Measurements from ENCODE around the gene CLBA1.
"Not testable (repeated sequence)": the region's sequence is repeated elsewhere in the genome, so short reads cannot be mapped to it uniquely, and the experiment has no call there.

CLBA1 gene

GRCh38 chr14:104985675-104986486, at the start of gene CLBA1:
Gene CLBA1 (plus strand): TSS chr14:104985788. CDS start chr14:104986432, 644 bp downstream.
- DNase-seq (ENCODE audit: low read depth, low spot score): no peak

DNA sequence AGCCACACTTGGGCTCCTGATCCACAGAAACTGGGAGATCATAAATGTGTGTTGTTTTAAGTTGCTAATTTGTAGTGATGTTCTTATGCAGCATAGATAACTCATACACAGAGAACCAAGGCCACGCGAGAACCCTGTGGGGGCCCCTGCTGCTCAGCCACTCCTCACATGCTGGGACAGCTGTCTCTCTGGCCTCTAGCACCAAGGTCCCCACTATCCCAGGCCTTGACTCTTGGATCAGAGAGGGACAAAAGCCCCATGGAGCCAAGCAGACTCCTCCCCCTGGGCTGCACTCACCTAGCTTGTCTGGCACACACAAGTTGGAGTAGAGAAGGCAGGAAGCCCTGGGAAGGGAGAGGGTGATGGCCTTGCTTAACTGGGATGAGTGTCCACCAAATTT, 49.6 kb upstream of the CLBA1 start:
- DNase-seq (ENCODE audit: low read depth, low spot score): no peak

DNA sequence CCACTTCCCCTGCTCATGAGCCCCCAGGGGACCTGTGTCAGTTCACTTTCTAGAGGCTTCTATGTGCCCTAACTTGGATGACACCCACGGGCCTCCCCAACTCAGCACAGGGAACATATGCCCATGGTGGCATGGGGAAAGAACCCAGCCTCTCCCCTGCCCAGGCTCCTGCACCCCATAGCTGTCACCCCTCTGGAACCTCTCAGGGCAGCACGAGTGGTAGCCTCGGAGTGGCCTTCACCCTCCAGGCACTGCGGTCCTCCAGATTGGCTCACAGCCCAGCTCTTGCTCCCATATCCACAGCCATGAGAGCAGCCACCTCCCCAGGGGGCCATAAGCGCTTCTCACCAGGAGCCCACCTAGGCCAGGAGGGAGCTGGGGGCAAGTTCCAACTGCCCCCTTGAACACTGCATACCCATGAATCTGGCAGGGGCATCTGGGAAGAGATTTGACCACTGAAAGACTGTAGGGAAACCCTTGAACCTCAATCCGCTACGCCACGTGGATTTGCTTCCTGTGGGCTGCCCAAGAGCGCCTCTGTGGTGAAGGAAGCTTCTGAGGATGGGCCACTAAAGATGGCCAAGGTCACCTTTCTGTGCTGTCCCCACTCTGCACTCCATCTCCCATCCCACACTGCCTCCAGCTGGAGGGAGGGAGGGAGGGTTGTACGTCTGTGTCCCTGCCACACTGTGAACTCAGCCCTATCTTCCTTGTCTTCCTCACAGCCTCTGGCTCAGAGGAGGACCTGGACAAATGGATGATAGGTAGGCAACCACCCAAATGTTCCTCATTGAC, 49.0 kb upstream of the CLBA1 start:
- no peak for DNase-seq (ENCODE audit: low read depth, low spot score)

DNA sequence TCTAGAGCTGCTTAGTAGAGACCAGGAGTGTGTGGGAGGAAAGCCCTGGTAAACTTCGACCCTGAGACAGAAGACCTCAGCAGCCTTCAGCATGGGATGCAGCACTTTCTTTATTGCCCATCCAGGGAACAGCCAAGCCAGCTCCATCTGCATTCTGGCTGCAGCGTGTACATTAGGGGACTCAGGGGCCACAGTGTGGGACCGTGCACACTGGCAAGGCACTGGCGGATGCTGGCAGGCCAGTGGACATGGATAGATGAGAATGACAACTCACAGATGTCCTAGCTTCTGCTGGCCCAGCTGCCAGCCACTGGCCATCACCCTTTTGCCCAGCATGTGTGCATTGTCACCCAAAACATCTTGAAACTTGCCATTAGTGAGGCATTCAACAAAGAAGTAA, 48.4 kb upstream of the CLBA1 start:
- no peak for DNase-seq (ENCODE audit: low read depth, low spot score)

GRCh38 chr14:104937694-104938365, 47.8 kb upstream of the CLBA1 start:
- no peak for DNase-seq (ENCODE audit: low read depth, low spot score)

DNA sequence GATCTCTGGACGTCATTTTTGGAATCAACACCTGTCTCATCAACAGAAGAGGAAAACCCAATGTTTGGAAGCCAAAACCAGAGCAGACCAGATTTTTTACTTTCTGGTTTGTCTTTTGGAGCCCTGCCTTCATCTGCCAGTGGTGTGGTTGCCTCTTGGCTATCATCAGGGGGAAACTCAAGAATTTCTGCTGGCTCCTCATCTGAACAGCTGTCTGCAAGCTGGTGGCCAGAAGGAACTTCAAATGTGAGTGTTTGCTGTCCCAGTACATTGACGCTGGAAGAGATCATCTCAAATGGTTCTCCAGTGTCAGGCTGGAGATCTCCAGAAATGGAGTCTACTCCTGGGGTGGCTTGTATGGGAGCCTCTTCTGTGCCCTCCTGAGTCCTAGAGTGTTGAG, 47.2 kb upstream of the CLBA1 start:
- DNase-seq (ENCODE audit: low read depth, low spot score): no peak

DNA sequence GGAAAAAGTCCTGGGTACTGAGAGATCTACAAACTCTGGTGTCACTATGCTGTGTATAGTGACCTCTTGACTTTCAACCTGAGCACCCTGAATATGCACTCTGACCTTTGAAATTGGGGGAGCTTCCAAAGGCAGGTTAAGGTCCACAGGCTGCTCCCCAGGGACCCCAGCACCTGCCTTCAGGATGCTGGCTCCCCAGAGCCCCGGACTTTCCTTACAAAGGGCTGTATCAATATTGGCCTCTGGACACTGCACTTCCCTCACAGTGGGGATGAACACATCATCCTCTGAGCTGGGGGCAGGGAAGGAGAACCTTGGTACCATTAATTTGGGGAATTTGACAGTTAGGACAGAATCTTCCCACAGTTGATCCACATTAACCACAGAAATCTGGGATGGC, 46.6 kb upstream of the CLBA1 start:
- no peak for DNase-seq (ENCODE audit: low read depth, low spot score)

- no peak for DNase-seq (ENCODE audit: low read depth, low spot score)
These were observed 45.8 kb upstream of the CLBA1 start for GRCh38 chr14:104939666-104940410.

DNA sequence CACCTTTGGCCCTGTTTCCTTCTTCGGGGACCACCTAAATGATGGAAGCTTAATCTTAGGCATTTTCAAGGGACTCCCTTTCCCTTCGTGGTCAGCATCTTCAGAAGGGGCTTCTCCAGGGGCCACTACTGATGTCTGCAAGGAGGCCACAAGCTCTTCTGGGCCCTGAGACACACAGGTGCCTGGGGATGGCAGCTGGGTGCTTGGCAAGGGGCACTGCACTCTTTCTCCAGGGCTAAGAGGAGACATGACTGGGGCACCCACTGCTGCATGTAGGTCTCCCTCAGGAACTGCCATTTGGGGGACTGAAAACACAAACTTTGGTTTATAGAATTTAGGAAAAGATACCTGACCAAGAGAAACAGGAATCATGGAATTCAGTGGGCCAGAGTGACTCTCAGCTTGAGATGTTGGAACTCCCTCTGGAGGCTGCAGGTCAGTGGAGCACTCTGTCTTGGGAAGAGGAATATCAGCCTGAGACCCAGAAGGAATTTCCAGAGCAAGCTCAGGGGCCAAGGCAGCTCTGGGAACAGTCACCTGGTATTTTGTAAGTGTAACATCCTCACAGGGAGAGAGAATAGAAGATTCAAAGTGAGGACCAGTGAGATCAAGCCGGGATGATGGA, 45.0 kb upstream of the CLBA1 start:
- no peak for DNase-seq (ENCODE audit: low read depth, low spot score)

GRCh38 chr14:104941508-104942365, 43.9 kb upstream of the CLBA1 start:
- no peak for DNase-seq (ENCODE audit: low read depth, low spot score)

- DNase-seq (ENCODE audit: low read depth, low spot score): no peak
These were observed 43.0 kb upstream of the CLBA1 start for GRCh38 chr14:104942586-104942985.

GRCh38 chr14:104943216-104944015, 42.2 kb upstream of the CLBA1 start:
- DNase-seq (ENCODE audit: low read depth, low spot score): not testable (repeated sequence)

- DNase-seq (ENCODE audit: low read depth, low spot score): not testable (repeated sequence)
These were observed 41.6 kb upstream of the CLBA1 start for GRCh38 chr14:104944016-104944308.

- DNase-seq (ENCODE audit: low read depth, low spot score): not testable (repeated sequence)
These were observed 41.0 kb upstream of the CLBA1 start for GRCh38 chr14:104944436-104945205.

GRCh38 chr14:104945266-104945665, 40.3 kb upstream of the CLBA1 start:
- DNase-seq (ENCODE audit: low read depth, low spot score): not testable (repeated sequence)

DNA sequence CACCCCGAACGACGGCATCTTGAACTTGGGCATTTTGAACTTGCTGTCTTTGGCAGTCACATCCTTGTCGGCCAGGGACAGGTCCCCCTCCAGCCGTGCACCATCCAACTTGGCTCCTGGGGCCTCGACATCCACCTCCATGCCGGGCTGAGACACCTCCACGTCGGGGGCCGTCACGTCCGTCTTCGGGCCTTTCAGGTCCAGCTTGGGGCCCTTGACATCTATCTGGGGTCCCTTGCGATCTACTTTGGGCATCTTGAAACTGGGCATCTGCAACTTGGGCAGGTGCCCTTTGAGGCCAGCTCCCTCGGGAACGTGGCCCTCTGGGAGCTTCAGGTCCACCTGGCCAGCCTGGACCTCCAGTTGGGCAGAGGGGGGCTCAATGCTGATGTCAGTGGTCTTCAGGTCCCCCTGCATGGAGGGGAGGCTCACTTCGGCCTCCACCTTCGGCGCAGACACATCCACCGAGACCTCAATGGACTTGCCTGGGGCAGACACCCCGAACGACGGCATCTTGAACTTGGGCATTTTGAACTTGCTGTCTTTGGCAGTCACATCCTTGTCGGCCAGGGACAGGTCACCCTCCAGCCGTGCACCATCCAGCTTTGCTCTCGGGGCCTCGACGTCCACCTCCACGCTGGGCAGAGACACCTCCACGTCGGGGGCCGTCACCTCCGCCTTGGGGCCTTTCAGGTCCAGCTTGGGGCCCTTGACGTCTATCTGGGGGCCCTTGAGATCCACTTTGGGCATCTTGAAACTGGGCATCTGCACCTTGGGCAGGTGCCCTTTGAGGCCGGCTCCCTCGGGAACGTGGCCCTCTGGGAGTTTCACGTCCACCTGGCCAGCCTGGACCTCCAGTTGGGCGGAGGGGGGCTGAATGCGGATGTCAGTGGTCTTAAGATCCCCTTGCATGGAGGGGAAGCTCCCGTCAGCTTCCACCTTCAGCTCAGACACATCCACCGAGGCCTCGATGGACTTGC, 39.3 kb upstream of the CLBA1 start:
- DNase-seq (ENCODE audit: low read depth, low spot score): not testable (repeated sequence)

- DNase-seq (ENCODE audit: low read depth, low spot score): not testable (repeated sequence)
These were observed 38.4 kb upstream of the CLBA1 start for GRCh38 chr14:104947201-104947600.
